ENCODE data around the gene YEATS2. TPM values are rescaled to one million over a fixed set of nuclear protein-coding genes. Genes with fewer than 3 reads are reported as not detected.

Gene YEATS2
- total RNA-seq, 1 donor from 2014 or later = 68.4 TPM

GRCh38 chr3:183833516-183833915 is 135.9 kb downstream of the YEATS2 start:
- DNase-seq (ENCODE audit: low spot score, unreplicated experiment) = no peak
- TF ChIP-seq, protein P1, sequence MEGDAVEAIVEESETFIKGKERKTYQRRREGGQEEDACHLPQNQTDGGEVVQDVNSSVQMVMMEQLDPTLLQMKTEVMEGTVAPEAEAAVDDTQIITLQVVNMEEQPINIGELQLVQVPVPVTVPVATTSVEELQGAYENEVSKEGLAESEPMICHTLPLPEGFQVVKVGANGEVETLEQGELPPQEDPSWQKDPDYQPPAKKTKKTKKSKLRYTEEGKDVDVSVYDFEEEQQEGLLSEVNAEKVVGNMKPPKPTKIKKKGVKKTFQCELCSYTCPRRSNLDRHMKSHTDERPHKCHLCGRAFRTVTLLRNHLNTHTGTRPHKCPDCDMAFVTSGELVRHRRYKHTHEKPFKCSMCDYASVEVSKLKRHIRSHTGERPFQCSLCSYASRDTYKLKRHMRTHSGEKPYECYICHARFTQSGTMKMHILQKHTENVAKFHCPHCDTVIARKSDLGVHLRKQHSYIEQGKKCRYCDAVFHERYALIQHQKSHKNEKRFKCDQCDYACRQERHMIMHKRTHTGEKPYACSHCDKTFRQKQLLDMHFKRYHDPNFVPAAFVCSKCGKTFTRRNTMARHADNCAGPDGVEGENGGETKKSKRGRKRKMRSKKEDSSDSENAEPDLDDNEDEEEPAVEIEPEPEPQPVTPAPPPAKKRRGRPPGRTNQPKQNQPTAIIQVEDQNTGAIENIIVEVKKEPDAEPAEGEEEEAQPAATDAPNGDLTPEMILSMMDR (IDR thresholded peaks at IDR 0.05; ENCODE audit: unreplicated experiment) = no peak
- Mint-ChIP-seq H3K4me3 (ENCODE audit: low read depth) (no peak overlapping the region), H3K27ac (peak overlapping the region; percentile 42), H3K4me1 (ENCODE audit: low read depth) (no peaks in the 10 kb centered on the region), H3K36me3 (ENCODE audit: insufficient read depth) (peaks cover 3% of the 10 kb centered on the region), H3K27me3 (no peaks in the 10 kb centered on the region), H3K9me3 (ENCODE audit: low read depth) (no peaks in the 10 kb centered on the region)

GRCh38 chr3:183837390-183837789 is 139.8 kb downstream of the YEATS2 start:
- no peak for DNase-seq (ENCODE audit: low spot score, unreplicated experiment)
- Mint-ChIP-seq H3K36me3 (ENCODE audit: insufficient read depth) (peaks cover 12% of the 10 kb centered on the region), H3K9me3 (ENCODE audit: low read depth) (no peaks in the 10 kb centered on the region), H3K27ac (no peak overlapping the region), H3K4me3 (ENCODE audit: low read depth) (no peak overlapping the region), H3K27me3 (no peaks in the 10 kb centered on the region), H3K4me1 (ENCODE audit: low read depth) (no peaks in the 10 kb centered on the region)
- TF ChIP-seq, protein P1 (IDR thresholded peaks at IDR 0.05; ENCODE audit: unreplicated experiment) = no peak

- Mint-ChIP-seq H3K9me3 (ENCODE audit: low read depth) (no peaks in the 10 kb centered on the region), H3K4me3 (ENCODE audit: low read depth) (no peak overlapping the region), H3K4me1 (ENCODE audit: low read depth) (no peaks in the 10 kb centered on the region), H3K36me3 (ENCODE audit: insufficient read depth) (peaks cover 12% of the 10 kb centered on the region), H3K27ac (no peak overlapping the region), H3K27me3 (no peaks in the 10 kb centered on the region)
- TF ChIP-seq, protein P1 (IDR thresholded peaks at IDR 0.05; ENCODE audit: unreplicated experiment) = no peak
- no peak for DNase-seq (ENCODE audit: low spot score, unreplicated experiment)
Observed at GRCh38 chr3:183837894-183838293, 140.3 kb downstream of the YEATS2 start.

DNA sequence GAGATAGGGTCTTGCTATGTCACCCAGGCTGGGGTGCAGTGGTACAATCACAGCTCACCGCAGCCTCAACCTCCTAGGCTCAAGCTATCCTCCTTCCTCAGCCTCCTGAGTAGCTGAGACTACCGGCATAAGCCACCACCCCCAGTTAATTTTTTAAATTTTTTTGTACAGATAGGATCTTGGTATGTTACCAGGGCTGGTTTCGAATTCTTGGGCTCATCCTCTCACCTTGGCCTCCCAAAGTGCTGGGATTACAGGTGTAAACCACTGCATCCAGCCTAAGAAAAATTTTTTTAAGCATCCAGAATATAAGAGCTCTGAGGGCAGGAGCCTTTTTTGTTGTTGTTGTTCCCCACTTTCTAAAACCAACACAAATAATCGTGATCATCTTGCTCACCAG is 142.2 kb downstream of the YEATS2 start:
- peaks cover 11% of the 10 kb centered on the region for H3K36me3 Mint-ChIP-seq (ENCODE audit: insufficient read depth)
- no peaks in the 10 kb centered on the region for H3K27me3 Mint-ChIP-seq
- H3K9me3 Mint-ChIP-seq (ENCODE audit: low read depth) = no peaks in the 10 kb centered on the region
- H3K4me1 Mint-ChIP-seq (ENCODE audit: low read depth) = no peaks in the 10 kb centered on the region
- no peak for DNase-seq (ENCODE audit: low spot score, unreplicated experiment)
- H3K27ac Mint-ChIP-seq = no peak overlapping the region
- TF ChIP-seq, protein P1 (IDR thresholded peaks at IDR 0.05; ENCODE audit: unreplicated experiment) = no peak
- no peak overlapping the region for H3K4me3 Mint-ChIP-seq (ENCODE audit: low read depth)

DNA sequence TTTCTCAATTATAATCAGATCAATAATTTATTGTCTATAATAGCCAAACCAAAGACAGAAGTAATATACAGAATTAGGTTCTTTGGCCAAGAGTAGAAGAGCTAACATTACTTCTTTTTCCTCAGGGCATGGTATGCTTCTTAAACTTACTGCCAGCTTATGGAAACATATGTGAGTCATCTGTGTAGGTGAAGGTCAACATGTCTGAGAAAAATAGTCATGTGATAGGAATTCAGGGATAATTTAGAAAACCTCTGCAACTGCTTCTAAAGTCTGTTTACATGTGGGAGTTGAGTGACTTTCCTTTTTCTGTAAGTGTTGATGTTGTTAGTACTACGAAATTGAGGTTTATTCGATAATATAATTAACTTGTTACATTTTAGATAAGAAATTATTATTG is 147.0 kb downstream of the YEATS2 start:
- DNase-seq (ENCODE audit: low spot score, unreplicated experiment) = no peak
- Mint-ChIP-seq H3K4me3 (ENCODE audit: low read depth) (no peak overlapping the region), H3K4me1 (ENCODE audit: low read depth) (peaks cover 2% of the 10 kb centered on the region), H3K27me3 (no peaks in the 10 kb centered on the region), H3K9me3 (ENCODE audit: low read depth) (no peaks in the 10 kb centered on the region), H3K36me3 (ENCODE audit: insufficient read depth) (peaks cover 27% of the 10 kb centered on the region), H3K27ac (no peak overlapping the region)
- TF ChIP-seq, protein P1 (IDR thresholded peaks at IDR 0.05; ENCODE audit: unreplicated experiment) = no peak

All from progenitor cell of endocrine pancreas (in vitro differentiated cells).